Kidney epithelial cell (primary cell): ENCODE results near the gene GABRB1. TPM values are rescaled to one million over a fixed set of nuclear protein-coding genes. Genes with fewer than 3 reads are reported as not detected.

Experiments
- DNase-seq: peaks from one replicate; pipeline ENCODE4 v3.0.0-alpha.2; 2010; ENCODE audit warnings: low read depth
- H3K27me3 ChIP-seq: 2 replicates; pipeline ENCODE4 v1.6.0; 2011; ENCODE audit warnings: low read length; ENCODE audit not compliant: control insufficient read depth, insufficient read depth
- H3K36me3 ChIP-seq: 2 replicates; pipeline ENCODE4 v1.5.1; 2011; ENCODE audit warnings: low read length; ENCODE audit not compliant: control insufficient read depth, insufficient read depth
- H3K4me3 ChIP-seq: 2 replicates; pipeline ENCODE4 v1.5.1; 2011; ENCODE audit warnings: low read depth, mild to moderate bottlenecking, control low read depth, low read length
- CTCF ChIP-seq: IDR thresholded peaks from 2 replicates; pipeline ENCODE4 v1.5.1; 2011; ENCODE audit warnings: mild to moderate bottlenecking, moderate library complexity, low read length, control low read depth, inconsistent platforms; ENCODE audit not compliant: insufficient read depth, poor library complexity, severe bottlenecking
- total RNA-seq: library from RNA; depleted of rRNA; stranded (reverse); fragments of >200 nt; gene quantifications from 2 replicates; pipeline ENCODE4 v1.2.3, GENCODE V29; 2015

GABRB1 gene
- total RNA-seq, 1 donor from 2014 or later = not detected

GRCh38 chr4:47101453-47101852 lies 70.1 kb downstream of the GABRB1 start:
- TF ChIP-seq CTCF = no peak
- no peak overlapping the region for H3K4me3 ChIP-seq
- H3K27me3 ChIP-seq = no peaks in the 10 kb centered on the region
- no peak for DNase-seq
- H3K36me3 ChIP-seq = no peaks in the 10 kb centered on the region

GRCh38 chr4:47104986-47105385 lies 73.6 kb downstream of the GABRB1 start:
- TF ChIP-seq CTCF = no peak

GRCh38 chr4:47106561-47106960 lies 75.2 kb downstream of the GABRB1 start:
- DNase-seq = no peak
- no peak for TF ChIP-seq CTCF
- H3K4me3 ChIP-seq = no peak overlapping the region
- no peaks in the 10 kb centered on the region for H3K27me3 ChIP-seq
- no peaks in the 10 kb centered on the region for H3K36me3 ChIP-seq

More at GRCh38 chr4:47104986-47105385, 73.6 kb downstream of the GABRB1 start:
- Histone ChIP-seq H3K36me3 (no peaks in the 10 kb centered on the region), H3K4me3 (no peak overlapping the region), H3K27me3 (no peaks in the 10 kb centered on the region)
- DNase-seq = no peak

- Histone ChIP-seq H3K36me3 (no peaks in the 10 kb centered on the region), H3K27me3 (no peaks in the 10 kb centered on the region), H3K4me3 (no peak overlapping the region)
- no peak for TF ChIP-seq CTCF
- no peak for DNase-seq
These were observed 78.0 kb downstream of the GABRB1 start for GRCh38 chr4:47109379-47109778.

- DNase-seq = no peak
- H3K4me3 ChIP-seq = no peak overlapping the region
- TF ChIP-seq CTCF = no peak
- H3K36me3 ChIP-seq = no peaks in the 10 kb centered on the region
- H3K27me3 ChIP-seq = no peaks in the 10 kb centered on the region
These were observed 79.3 kb downstream of the GABRB1 start for GRCh38 chr4:47110546-47111132.
